PC-9 (cell line): Measurements from ENCODE around the gene BAK1. TPM values are rescaled to one million over a fixed set of nuclear protein-coding genes. Genes with fewer than 3 reads are reported as not detected.
A peak's percentile ranks its signal among the peaks of the same experiment; 100 is the strongest.
"Not testable (repeated sequence)": the region's sequence is repeated elsewhere in the genome, so short reads cannot be mapped to it uniquely, and the experiment has no call there.

ENCODE experiments used
- BruUV-seq: library from RNA; stranded (reverse); fragments of 400-500 nt; replicated peaks from 2 replicates; lab custom pipeline; 2021; lab: Mats Ljungman, UMichigan
- CTCF ChIA-PET: fragments of 300-600 bp; sonication (Branson Sonifier 250); formaldehyde crosslinking; loops from one replicate; lab custom pipeline; 2022; ENCODE audit warnings: antibody characterized with exemption; lab: Charles Lee
- POLR2A ChIA-PET: fragments of 300-600 bp; sonication (Branson Sonifier 250); formaldehyde crosslinking; loops from one replicate; lab custom pipeline; 2022; ENCODE audit warnings: antibody characterized with exemption; ENCODE audit not compliant: unreplicated experiment; lab: Charles Lee
- DNase-seq, 2 experiments: peaks; one replicate each; pipeline versions ENCODE4 v3.0.0 to v3.0.0-alpha.2; 2015 to 2022; ENCODE audit warnings: mixed read lengths in 1 of 2
- H2AFZ ChIP-seq: fragments of 200-600 bp; sonication (generic); 2 replicates; pipeline ENCODE4 v1.8.1; 2017; ENCODE audit warnings: antibody characterized with exemption
- H3F3A ChIP-seq: fragments of 200-600 bp; sonication (generic); 2 replicates; pipeline ENCODE4 v1.8.1; 2017; ENCODE audit warnings: antibody characterized with exemption, mild to moderate bottlenecking, low read depth; ENCODE audit not compliant: insufficient read depth
- H3K27ac ChIP-seq: fragments of 200-600 bp; sonication (generic); 2 replicates; pipeline ENCODE4 v1.6.1; 2016; ENCODE audit warnings: mixed run types
- H3K27me3 ChIP-seq: fragments of 200-600 bp; sonication (generic); 2 replicates; pipeline ENCODE4 v1.6.1; 2016; ENCODE audit warnings: low read depth, mixed run types; ENCODE audit not compliant: insufficient read depth
- H3K36me3 ChIP-seq: fragments of 200-600 bp; sonication (generic); 2 replicates; pipeline ENCODE4 v1.6.1; 2016; ENCODE audit warnings: low read depth, mixed run types
- H3K4me1 ChIP-seq: fragments of 200-600 bp; sonication (generic); replicated peaks from 2 replicates; pipeline ENCODE4 v1.6.1; 2016; ENCODE audit warnings: mixed run types; ENCODE audit not compliant: insufficient read depth
- H3K4me2 ChIP-seq: fragments of 200-600 bp; sonication (generic); 2 replicates; pipeline ENCODE4 v1.6.1; 2017; ENCODE audit warnings: mixed run types
- H3K4me3 ChIP-seq: fragments of 200-600 bp; sonication (generic); 2 replicates; pipeline ENCODE4 v1.6.1; 2016; ENCODE audit warnings: mixed run types
- H3K79me2 ChIP-seq: fragments of 200-600 bp; sonication (generic); 2 replicates; pipeline ENCODE4 v1.6.1; 2017; ENCODE audit warnings: low read depth, mixed run types
- H3K9me2 ChIP-seq: fragments of 200-600 bp; sonication (generic); 2 replicates; pipeline ENCODE4 v1.8.1; 2017; ENCODE audit warnings: mild to moderate bottlenecking; ENCODE audit not compliant: insufficient read depth
- H3K9me3 ChIP-seq: fragments of 200-600 bp; sonication (generic); 2 replicates; pipeline ENCODE4 v1.8.1; 2016; ENCODE audit warnings: low read depth; ENCODE audit not compliant: insufficient read depth
- H4K20me1 ChIP-seq: fragments of 200-600 bp; sonication (generic); 2 replicates; pipeline ENCODE4 v1.8.1; 2017; ENCODE audit not compliant: insufficient read depth
- CTCF ChIP-seq: fragments of 200-600 bp; sonication (generic); conservative IDR thresholded peaks from 2 replicates; pipeline ENCODE4 v1.6.1; 2017; ENCODE audit warnings: mixed run types, antibody characterized with exemption, mild to moderate bottlenecking, moderate library complexity
- EZH2 ChIP-seq: fragments of 200-600 bp; sonication (generic); IDR thresholded peaks from 2 replicates; pipeline ENCODE4 v1.8.0; 2017; ENCODE audit warnings: antibody characterized with exemption, low read depth
- intact Hi-C: fragments of 100-400 bp; cut with micrococcal nuclease; formaldehyde crosslinking; loops from one replicate; pipeline ENCODE4 v1.10.0; 2022; ENCODE audit not compliant: unreplicated experiment
- total RNA-seq: library from RNA; stranded (reverse); gene quantifications from 2 replicates; pipeline ENCODE4 v1.2.3, GENCODE V29; 2021

BAK1 gene
- total RNA-seq, 1 experiment from 2014 or later = 28.4 TPM

GRCh38 chr6:33540768-33541167 is 39.3 kb downstream of the BAK1 start:
- intact Hi-C loops = no loop called here
- TF ChIP-seq EZH2 = no peak
- TF ChIP-seq CTCF = no peak
- Histone ChIP-seq H3K4me3 (no peak overlapping the region), H4K20me1 (no peaks in the 10 kb centered on the region), H3K9me2 (no peaks in the 10 kb centered on the region), H3K27ac (no peak overlapping the region), H3K4me1 (peaks cover 8% of the 10 kb centered on the region), H3K79me2 (no peaks in the 10 kb centered on the region), H2AFZ (no peak overlapping the region), H3K4me2 (no peak overlapping the region), H3K9me3 (no peaks in the 10 kb centered on the region), H3K27me3 (no peaks in the 10 kb centered on the region), H3K36me3 (no peaks in the 10 kb centered on the region), H3F3A (peaks cover 7% of the 10 kb centered on the region; the same call in 1 of the 2 replicates)
- DNase-seq = no peak
- no TSS peak for BruUV-seq
- ChIA-PET CTCF (no interaction called here), POLR2A (no interaction called here)

GRCh38 chr6:33534702-33535101 is 45.4 kb downstream of the BAK1 start:
- DNase-seq = no peak
- POLR2A ChIA-PET = no interaction called here
- H3K4me1 ChIP-seq = peaks cover 5% of the 10 kb centered on the region; the same call in 1 of the 2 replicates

GRCh38 chr6:33533163-33533869 is 46.8 kb downstream of the BAK1 start:
- DNase-seq, H3K9me3 ChIP-seq, H2AFZ ChIP-seq, H3K27me3 ChIP-seq, H3K4me2 ChIP-seq, H3F3A ChIP-seq, H3K4me3 ChIP-seq, H3K4me1 ChIP-seq, H3K27ac ChIP-seq, H3K36me3 ChIP-seq, POLR2A ChIA-PET, H4K20me1 ChIP-seq, H3K9me2 ChIP-seq, intact Hi-C loops, CTCF ChIA-PET, BruUV-seq, H3K79me2 ChIP-seq: not testable (repeated sequence)

More at GRCh38 chr6:33534702-33535101, 45.4 kb downstream of the BAK1 start:
- H3K9me2 ChIP-seq = no peaks in the 10 kb centered on the region
- H2AFZ ChIP-seq = no peak overlapping the region
- no peaks in the 10 kb centered on the region for H3K27me3 ChIP-seq
- H3K9me3 ChIP-seq = no peaks in the 10 kb centered on the region
- no peaks in the 10 kb centered on the region for H3K36me3 ChIP-seq
- no TSS peak for BruUV-seq
- H3F3A ChIP-seq = peaks cover 4% of the 10 kb centered on the region; the same call in 1 of the 2 replicates
- H3K27ac ChIP-seq = no peak overlapping the region
- no peaks in the 10 kb centered on the region for H4K20me1 ChIP-seq
- CTCF ChIA-PET = no interaction called here
- no peak overlapping the region for H3K4me3 ChIP-seq
- TF ChIP-seq CTCF = no peak
- no peaks in the 10 kb centered on the region for H3K79me2 ChIP-seq
- intact Hi-C loops = no loop called here
- no peak overlapping the region for H3K4me2 ChIP-seq

GRCh38 chr6:33532431-33532830 is 47.6 kb downstream of the BAK1 start:
- BruUV-seq, CTCF ChIA-PET: not testable (repeated sequence)

GRCh38 chr6:33530617-33531016 is 49.5 kb downstream of the BAK1 start:
- H3K27me3 ChIP-seq, H3K4me3 ChIP-seq, CTCF ChIA-PET, H3K4me1 ChIP-seq, DNase-seq, H3K36me3 ChIP-seq, POLR2A ChIA-PET, BruUV-seq, H3K9me3 ChIP-seq, intact Hi-C loops, H3K9me2 ChIP-seq, H3K4me2 ChIP-seq, H3F3A ChIP-seq, H2AFZ ChIP-seq, H3K79me2 ChIP-seq, H4K20me1 ChIP-seq, H3K27ac ChIP-seq: not testable (repeated sequence)

More at GRCh38 chr6:33532431-33532830, 47.6 kb downstream of the BAK1 start:
- H3K36me3 ChIP-seq, DNase-seq, intact Hi-C loops, H3K9me2 ChIP-seq, POLR2A ChIA-PET, H2AFZ ChIP-seq, H3K79me2 ChIP-seq, H3K27me3 ChIP-seq, H3K4me1 ChIP-seq, H3K27ac ChIP-seq, H4K20me1 ChIP-seq, H3F3A ChIP-seq, H3K9me3 ChIP-seq, H3K4me3 ChIP-seq: not testable (repeated sequence)
- peak overlapping the region; percentile 50; the same call in 1 of the 2 replicates for H3K4me2 ChIP-seq
